H1 (cell line): Measurements from ENCODE around the gene GCK. TPM values are rescaled to one million over a fixed set of nuclear protein-coding genes. Genes with fewer than 3 reads are reported as not detected.

Experiments used
- ATF3 ChIP-seq: IDR thresholded peaks from 2 replicates; pipeline ENCODE4 v1.6.1; 2011; ENCODE audit warnings: low read depth, mild to moderate bottlenecking, low read length; ENCODE audit not compliant: insufficient read depth
- CBX8 ChIP-seq: fragments of 300-800, 300-1000 bp; sonication (generic); IDR thresholded peaks from 2 replicates; pipeline ENCODE4 v1.7.1; 2016; ENCODE audit warnings: low read depth, low read length, borderline replicate concordance
- CTBP2 ChIP-seq: IDR thresholded peaks from 2 replicates; pipeline ENCODE4 v1.7.0; 2011; ENCODE audit warnings: borderline replicate concordance, mild to moderate bottlenecking, moderate library complexity, mixed read lengths, low read length; ENCODE audit not compliant: insufficient read depth, insufficient read length
- CTCF ChIP-seq, 3 experiments: IDR thresholded peaks; 1 replicate in 2 of 3; 2 replicates in 1 of 3; pipeline versions ENCODE4 v1.5.1 to v1.6.1; 2011; ENCODE audit warnings: low read length in 3 of 3, mild to moderate bottlenecking in 3 of 3, inconsistent platforms in 2 of 3, low read depth in 1 of 3, moderate library complexity in 1 of 3; ENCODE audit not compliant: insufficient read depth in 1 of 3; ENCODE audit errors: control extremely low read depth in 1 of 3
- FOSL1 ChIP-seq: IDR thresholded peaks from 2 replicates; pipeline ENCODE4 v1.6.1; 2011; ENCODE audit warnings: mild to moderate bottlenecking, low read depth, low read length, moderate library complexity; ENCODE audit not compliant: insufficient read depth
- GABPA ChIP-seq: IDR thresholded peaks from 2 replicates; pipeline ENCODE4 v1.6.1; 2011; ENCODE audit warnings: mild to moderate bottlenecking, low read length, moderate library complexity, borderline replicate concordance; ENCODE audit not compliant: insufficient read depth
- GTF2F1 ChIP-seq: IDR thresholded peaks from 2 replicates; pipeline ENCODE4 v1.6.1; 2012; ENCODE audit warnings: low read depth, low read length, improper control_type of control experiment, borderline replicate concordance
- JUND ChIP-seq: IDR thresholded peaks from 2 replicates; pipeline ENCODE4 v1.6.1; 2011; ENCODE audit warnings: mild to moderate bottlenecking, improper control_type of control experiment, low read length
- RNF2 ChIP-seq: fragments of 200-900, 300-1000 bp; sonication (generic); IDR thresholded peaks from 2 replicates; pipeline ENCODE4 v1.7.1; 2016; ENCODE audit warnings: borderline replicate concordance, low read depth, mild to moderate bottlenecking, antibody characterized with exemption, low read length; ENCODE audit not compliant: poor library complexity, severe bottlenecking; ENCODE audit errors: missing control alignments
- SAP30 ChIP-seq: fragments of 300-600 bp; sonication (generic); IDR thresholded peaks from 2 replicates; pipeline ENCODE4 v1.7.1; 2012; ENCODE audit warnings: low read length, moderate library complexity, mild to moderate bottlenecking, inconsistent platforms; ENCODE audit not compliant: insufficient read depth, insufficient replicate concordance
- SIRT6 ChIP-seq: IDR thresholded peaks from one replicate; pipeline ENCODE4 v1.7.1; 2012; ENCODE audit warnings: low read length, inconsistent platforms
- TAF7 ChIP-seq: optimal IDR thresholded peaks from 2 replicates; pipeline ENCODE3; 2011; ENCODE audit warnings: low read depth, mild to moderate bottlenecking, inconsistent platforms, low read length, moderate library complexity, borderline replicate concordance
- polyA plus RNA-seq, 7 experiments: library from polyadenylated mRNA; depleted of rRNA in 3 of 7; stranded (reverse) in 5 of 7; unstranded in 2 of 7; fragments of >200 nt in 5 of 7; fragments of 200-250 nt in 2 of 7; gene quantifications; 1 replicate in 5 of 7; 2 replicates in 1 of 7; 4 replicates in 1 of 7; pipeline versions ENCODE4 v1.2.1 to v1.2.3, GENCODE V29; 2011 to 2013; ENCODE audit warnings: missing spikeins in 2 of 7, mixed read lengths in 2 of 7
- total RNA-seq: library from RNA; stranded (reverse); fragmentation: NEBNext Ultra II Directional; extraction: Animal tissue kit (Norgen Biotek cat#: 25700); gene quantifications from 2 replicates; pipeline ENCODE4 v1.2.1, GENCODE V29; 2021

GCK gene
- total and polyA plus RNA-seq, 2 of the 8 experiments (the other 6 are each of a cell fraction or from before 2014, with no cell fraction given): 2.4 to 4.9 TPM

- TF ChIP-seq CBX8: no peak
- no peak for TF ChIP-seq ATF3
- TF ChIP-seq GTF2F1: no peak
- TF ChIP-seq SAP30: no peak
- no peak for TF ChIP-seq GABPA
- no peak for TF ChIP-seq RNF2
- no peak for TF ChIP-seq CTBP2
- TF ChIP-seq FOSL1: no peak
- no peak for TF ChIP-seq SIRT6
- no peak for TF ChIP-seq JUND
- no peak for TF ChIP-seq TAF7
- TF ChIP-seq CTCF (IDR thresholded peaks at IDR 0.05; ENCODE audit: control extremely low read depth in 1 of 3, insufficient read depth in 1 of 3, low read depth in 1 of 3, low read length in 3 of 3): no peak
- TF ChIP-seq, all 59 proteins: peak for 0
These were observed 15.1 kb downstream of the GCK start (continued) for GRCh38 chr7:44173911-44174693.
